Lower leg skin (tissue), 3 donors: ENCODE results near the gene TAPT1.

ENCODE experiments used
- POLR2A ChIP-seq, 2 donors: fragments of 450-650 bp; IDR thresholded peaks; one replicate each; pipeline ENCODE4 v1.6.1; 2016 to 2017; ENCODE audit warnings: antibody characterized with exemption in 2 of 2, mild to moderate bottlenecking in 1 of 2, moderate library complexity in 1 of 2
- TF ChIP-seq, protein P1 (sequence below), 3 donors: fragments of 450-650 bp; IDR thresholded peaks; one replicate each; pipeline ENCODE4 v1.5.1; 2016; ENCODE audit warnings: antibody characterized with exemption in 3 of 3, mild to moderate bottlenecking in 3 of 3, moderate library complexity in 2 of 3

GRCh38 chr4:16240300-16240699 is 14.0 kb upstream of the TAPT1 start:
- no peak for TF ChIP-seq POLR2A (IDR thresholded peaks at IDR 0.05)
- TF ChIP-seq, protein P1, sequence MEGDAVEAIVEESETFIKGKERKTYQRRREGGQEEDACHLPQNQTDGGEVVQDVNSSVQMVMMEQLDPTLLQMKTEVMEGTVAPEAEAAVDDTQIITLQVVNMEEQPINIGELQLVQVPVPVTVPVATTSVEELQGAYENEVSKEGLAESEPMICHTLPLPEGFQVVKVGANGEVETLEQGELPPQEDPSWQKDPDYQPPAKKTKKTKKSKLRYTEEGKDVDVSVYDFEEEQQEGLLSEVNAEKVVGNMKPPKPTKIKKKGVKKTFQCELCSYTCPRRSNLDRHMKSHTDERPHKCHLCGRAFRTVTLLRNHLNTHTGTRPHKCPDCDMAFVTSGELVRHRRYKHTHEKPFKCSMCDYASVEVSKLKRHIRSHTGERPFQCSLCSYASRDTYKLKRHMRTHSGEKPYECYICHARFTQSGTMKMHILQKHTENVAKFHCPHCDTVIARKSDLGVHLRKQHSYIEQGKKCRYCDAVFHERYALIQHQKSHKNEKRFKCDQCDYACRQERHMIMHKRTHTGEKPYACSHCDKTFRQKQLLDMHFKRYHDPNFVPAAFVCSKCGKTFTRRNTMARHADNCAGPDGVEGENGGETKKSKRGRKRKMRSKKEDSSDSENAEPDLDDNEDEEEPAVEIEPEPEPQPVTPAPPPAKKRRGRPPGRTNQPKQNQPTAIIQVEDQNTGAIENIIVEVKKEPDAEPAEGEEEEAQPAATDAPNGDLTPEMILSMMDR (IDR thresholded peaks at IDR 0.05), result no peak
